Type B pancreatic cell (in vitro differentiated cells): ENCODE data around the gene COL4A4. TPM values are rescaled to one million over a fixed set of nuclear protein-coding genes. Genes with fewer than 3 reads are reported as not detected.

Source experiments
- DNase-seq: peaks from one replicate; pipeline ENCODE4 v3.0.0; 2021; ENCODE audit warnings: mixed read lengths; ENCODE audit not compliant: unreplicated experiment; ENCODE audit errors: extremely low spot score
- H3K27ac Mint-ChIP-seq: 2 replicates; pipeline ENCODE4 v1.8.0; 2021; ENCODE audit warnings: mild to moderate bottlenecking, mixed read lengths
- H3K27me3 Mint-ChIP-seq: 2 replicates; pipeline ENCODE4 v1.8.0; 2021; ENCODE audit warnings: mixed read lengths
- H3K36me3 Mint-ChIP-seq: 2 replicates; pipeline ENCODE4 v1.8.0; 2021; ENCODE audit warnings: mixed read lengths
- H3K4me1 Mint-ChIP-seq: one replicate; pipeline ENCODE4 v1.8.0; 2021; ENCODE audit warnings: mixed read lengths; ENCODE audit not compliant: unreplicated experiment
- H3K4me3 Mint-ChIP-seq: 2 replicates; pipeline ENCODE4 v1.8.0; 2021; ENCODE audit warnings: mild to moderate bottlenecking, mixed read lengths
- H3K9me3 Mint-ChIP-seq: 2 replicates; pipeline ENCODE4 v1.8.0; 2021; ENCODE audit warnings: mixed read lengths
- CTCF ChIP-seq: fragments of 200-600 bp; sonication (generic); conservative IDR thresholded peaks from 2 replicates; pipeline ENCODE4 v1.5.0; 2021; ENCODE audit warnings: antibody characterized with exemption, mild to moderate bottlenecking
- total RNA-seq: library from RNA; stranded (reverse); gene quantifications from 2 replicates; pipeline ENCODE4 v1.2.1, GENCODE V29; 2021; ENCODE audit warnings: low replicate concordance

COL4A4 gene
- total RNA-seq, 1 donor from 2014 or later = 1.1 TPM

- no peaks in the 10 kb centered on the region for H3K36me3 Mint-ChIP-seq
- no peak overlapping the region for H3K4me3 Mint-ChIP-seq
- TF ChIP-seq CTCF = no peak
- no peak overlapping the region for H3K27ac Mint-ChIP-seq
- no peaks in the 10 kb centered on the region for H3K9me3 Mint-ChIP-seq
- DNase-seq = no peak
- H3K4me1 Mint-ChIP-seq = no peaks in the 10 kb centered on the region
- H3K27me3 Mint-ChIP-seq = peaks cover 24% of the 10 kb centered on the region
Observed at GRCh38 chr2:227123697-227124096, 40.3 kb downstream of the COL4A4 start.

DNA sequence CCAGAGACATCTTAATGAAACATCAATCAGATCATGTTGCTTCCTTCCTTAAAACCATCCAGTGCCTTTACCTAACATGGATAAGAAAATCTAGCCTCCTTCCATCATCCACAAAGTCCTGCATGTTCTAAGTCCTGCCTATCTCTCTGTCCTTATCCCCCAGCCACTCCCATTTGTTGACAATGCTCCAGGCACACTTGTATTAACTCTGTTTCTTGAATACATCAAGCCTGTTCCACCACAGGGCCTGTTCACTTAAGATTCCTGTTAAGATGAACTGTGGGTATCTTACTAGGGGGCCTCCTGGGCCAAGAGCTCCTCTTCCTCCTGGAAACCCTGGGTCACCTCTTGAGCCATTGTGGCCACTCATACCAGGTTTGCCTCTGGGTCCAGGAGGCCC, 45.7 kb downstream of the COL4A4 start:
- no peak overlapping the region for H3K4me3 Mint-ChIP-seq
- no peak for DNase-seq
- no peak overlapping the region for H3K27ac Mint-ChIP-seq
- no peak for TF ChIP-seq CTCF
- H3K27me3 Mint-ChIP-seq = peaks cover 3% of the 10 kb centered on the region
- no peaks in the 10 kb centered on the region for H3K9me3 Mint-ChIP-seq
- H3K36me3 Mint-ChIP-seq = no peaks in the 10 kb centered on the region
- peaks cover 4% of the 10 kb centered on the region for H3K4me1 Mint-ChIP-seq

GRCh38 chr2:227117852-227118251, 46.2 kb downstream of the COL4A4 start:
- peaks cover 3% of the 10 kb centered on the region for H3K27me3 Mint-ChIP-seq
- no peaks in the 10 kb centered on the region for H3K36me3 Mint-ChIP-seq
- DNase-seq = no peak

DNA sequence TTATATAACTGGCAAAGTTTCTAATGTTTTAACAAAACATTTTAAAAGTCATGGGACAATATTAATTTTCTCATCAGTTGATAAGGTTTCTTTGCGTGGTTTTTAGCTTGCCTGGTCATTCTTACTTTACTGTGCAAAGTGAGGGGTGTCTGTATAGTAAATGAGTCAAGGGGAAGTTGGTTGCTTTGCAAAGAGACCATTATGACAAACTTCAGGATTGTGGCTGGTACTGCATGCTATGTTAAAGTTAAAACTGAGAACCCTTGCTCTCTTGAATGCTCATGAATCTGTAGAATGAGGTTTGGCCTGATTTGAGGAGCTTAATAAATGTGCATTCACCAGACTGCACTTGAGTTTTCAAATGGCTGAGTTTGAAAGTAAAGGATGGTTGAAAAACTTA, 47.0 kb downstream of the COL4A4 start:
- no peak overlapping the region for H3K27ac Mint-ChIP-seq
- H3K9me3 Mint-ChIP-seq = no peaks in the 10 kb centered on the region
- TF ChIP-seq CTCF = no peak
- H3K27me3 Mint-ChIP-seq = peaks cover 3% of the 10 kb centered on the region
- DNase-seq = no peak
- no peak overlapping the region for H3K4me3 Mint-ChIP-seq
- no peaks in the 10 kb centered on the region for H3K36me3 Mint-ChIP-seq
- H3K4me1 Mint-ChIP-seq = peaks cover 4% of the 10 kb centered on the region

More at GRCh38 chr2:227117852-227118251, 46.2 kb downstream of the COL4A4 start:
- Mint-ChIP-seq H3K4me3 (no peak overlapping the region), H3K27ac (no peak overlapping the region), H3K9me3 (no peaks in the 10 kb centered on the region), H3K4me1 (peaks cover 4% of the 10 kb centered on the region)
- TF ChIP-seq CTCF = no peak

DNA sequence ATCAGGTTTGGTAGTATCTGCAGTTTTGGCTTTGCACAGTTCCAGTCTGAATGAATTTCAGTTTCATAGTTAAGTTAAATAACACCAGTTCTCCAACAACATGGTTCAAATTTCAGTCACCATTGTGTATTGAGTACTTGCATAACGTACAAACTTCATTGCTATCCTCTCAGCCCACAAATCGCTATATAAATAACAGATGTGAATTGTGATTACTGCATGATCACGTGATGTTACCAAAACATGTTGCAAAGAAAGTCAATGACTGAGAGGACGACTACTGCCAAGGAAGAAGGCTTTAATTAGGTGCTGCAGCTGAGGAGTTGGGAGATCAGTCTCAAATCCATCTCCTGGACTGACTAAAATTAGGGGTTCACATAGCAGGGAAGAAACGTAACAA, 48.2 kb downstream of the COL4A4 start:
- no peak for TF ChIP-seq CTCF
- Mint-ChIP-seq H3K4me1 (peaks cover 4% of the 10 kb centered on the region), H3K36me3 (no peaks in the 10 kb centered on the region), H3K27me3 (peaks cover 3% of the 10 kb centered on the region), H3K9me3 (no peaks in the 10 kb centered on the region), H3K27ac (no peak overlapping the region), H3K4me3 (no peak overlapping the region)
- no peak for DNase-seq
